Left renal pelvis (tissue), 4 donors: ENCODE data around the gene APH1B. TPM values are rescaled to one million over a fixed set of nuclear protein-coding genes. Genes with fewer than 3 reads are reported as not detected.
"Not testable (repeated sequence)": the region's sequence is repeated elsewhere in the genome, so short reads cannot be mapped to it uniquely, and the experiment has no call there.

Experiments
- DNase-seq, 4 donors: peaks; one replicate each; pipeline ENCODE4 v3.0.0-alpha.2; 2013; ENCODE audit warnings: low read depth in 4 of 4, low spot score in 3 of 4
- polyA plus RNA-seq, 4 donors: library from polyadenylated mRNA; unstranded; fragments of 120-200 nt; gene quantifications; one replicate each; pipeline ENCODE4 v1.2.1, GENCODE V29; 2013; ENCODE audit not compliant: insufficient read length in 4 of 4

Gene APH1B
- polyA plus RNA-seq, 4 donors: 10.0 to 21.0 (median 18.5) TPM

- DNase-seq: no peak
Observed at GRCh38 chr15:63327648-63328421, 50.4 kb downstream of the APH1B start.

- DNase-seq: no peak
Observed at GRCh38 chr15:63329567-63330350, 52.4 kb downstream of the APH1B start.

GRCh38 chr15:63330926-63331325, 53.5 kb downstream of the APH1B start:
- no peak for DNase-seq

- DNase-seq: no peak
Observed at GRCh38 chr15:63331456-63331855, 54.1 kb downstream of the APH1B start.

GRCh38 chr15:63332367-63333124, 55.1 kb downstream of the APH1B start:
- DNase-seq: no peak

GRCh38 chr15:63334821-63335220, 57.4 kb downstream of the APH1B start:
- DNase-seq: no peak

GRCh38 chr15:63335543-63336240, 58.3 kb downstream of the APH1B start:
- DNase-seq: no peak

GRCh38 chr15:63337046-63337445, 59.6 kb downstream of the APH1B start:
- no peak for DNase-seq

- no peak for DNase-seq
Observed at GRCh38 chr15:63338170-63338569, 60.8 kb downstream of the APH1B start.

GRCh38 chr15:63339006-63339766, 61.8 kb downstream of the APH1B start:
- DNase-seq: no peak

- no peak for DNase-seq
Observed at GRCh38 chr15:63339836-63340235, 62.4 kb downstream of the APH1B start.

- DNase-seq: no peak
Observed at GRCh38 chr15:63340353-63340752, 62.9 kb downstream of the APH1B start.

- DNase-seq: no peak
Observed at GRCh38 chr15:63340878-63341277, 63.5 kb downstream of the APH1B start.

- no peak for DNase-seq
Observed at GRCh38 chr15:63341898-63342297, 64.5 kb downstream of the APH1B start.

GRCh38 chr15:63342996-63343562, 65.7 kb downstream of the APH1B start:
- DNase-seq: not testable (repeated sequence)

- DNase-seq: no peak
Observed at GRCh38 chr15:63344731-63345390, 67.5 kb downstream of the APH1B start.

- DNase-seq: no peak
Observed at GRCh38 chr15:63345391-63345752, 68.0 kb downstream of the APH1B start.

- no peak for DNase-seq
Observed at GRCh38 chr15:63347074-63347857, 69.9 kb downstream of the APH1B start.
